ENCODE measurements around the gene IPO5. TPM values are rescaled to one million over a fixed set of nuclear protein-coding genes. Genes with fewer than 3 reads are reported as not detected.

The IPO5 gene
- total RNA-seq, 1 experiment from 2014 or later: 342 TPM

- DNase-seq: no peak
- TF ChIP-seq CTCF (conservative IDR thresholded peaks at IDR 0.05): no peak
- H3K23me2 ChIP-seq (ENCODE audit: insufficient read length, low read depth, low read length, poor library complexity, severe bottlenecking): no peaks in the 10 kb centered on the region
- no peak overlapping the region for H2BK15ac ChIP-seq (ENCODE audit: low read depth, low read length)
- no peaks in the 10 kb centered on the region for H3K4me1 ChIP-seq (ENCODE audit: insufficient read depth, low read length)
- no peaks in the 10 kb centered on the region for H4K20me1 ChIP-seq (ENCODE audit: control insufficient read depth, insufficient read depth, insufficient read length)
- H3K79me2 ChIP-seq (ENCODE audit: insufficient read depth, low read length): no peaks in the 10 kb centered on the region
- H3K27ac ChIP-seq (ENCODE audit: insufficient read length, low read depth, low read length): no peak overlapping the region
- H2AFZ ChIP-seq (ENCODE audit: low read length): no peak overlapping the region
- H3K18ac ChIP-seq (ENCODE audit: insufficient read length, low read depth, low read length): no peak overlapping the region
- H2BK5ac ChIP-seq (ENCODE audit: insufficient read length, low read length): no peak overlapping the region
- no peak overlapping the region for H2BK120ac ChIP-seq (ENCODE audit: low read depth, low read length, poor library complexity, severe bottlenecking)
- no peak overlapping the region for H3K4ac ChIP-seq (ENCODE audit: low read depth, low read length)
- H3K4me2 ChIP-seq (ENCODE audit: insufficient read depth, insufficient read length, low read length): no peak overlapping the region
- no peaks in the 10 kb centered on the region for H3K9me3 ChIP-seq (ENCODE audit: control insufficient read depth, low read depth, low read length)
- H3K56ac ChIP-seq (ENCODE audit: insufficient read length, low read depth, low read length): no peak overlapping the region
- Mint-ChIP-seq H3K4me1 (peaks cover under 1 to 3% of the 10 kb centered on the region in 2 experiments; a peak in 3 of 4 replicates), H3K27ac (no peak overlapping the region), H3K36me3 (ENCODE audit: insufficient read depth in 1 of 3, low read depth in 3 of 3) (peaks cover 55 to 92% (median 86%) of the 10 kb centered on the region in 3 experiments; a peak in 6 of 7 replicates), H3K27me3 (ENCODE audit: low read depth) (no peaks in the 10 kb centered on the region), H3K4me3 (no peak overlapping the region), H3K9me3 (no peaks in the 10 kb centered on the region)
- no peak overlapping the region for H3K9ac ChIP-seq (ENCODE audit: extremely low read depth, insufficient read length, low read length)
- H4K8ac ChIP-seq (replicated peaks; ENCODE audit: insufficient read length, low read depth, low read length): no peak overlapping the region
- H2AK5ac ChIP-seq (ENCODE audit: insufficient read length, low read length): no peak overlapping the region
- no peak overlapping the region for H2BK12ac ChIP-seq (ENCODE audit: insufficient read length, low read depth, low read length)
- H4K91ac ChIP-seq (ENCODE audit: insufficient read length, low read depth, low read length): no peak overlapping the region
- H2BK20ac ChIP-seq (ENCODE audit: low read depth, low read length, poor library complexity, severe bottlenecking): no peak overlapping the region
- no CpG with 5 or more reads among the region's 9 CpGs for WGBS (ENCODE audit: extremely low coverage, insufficient read length, low lambda C conversion rate)
- H4K5ac ChIP-seq (ENCODE audit: insufficient read length, low read depth, low read length): no peak overlapping the region
- no peaks in the 10 kb centered on the region for H3K79me1 ChIP-seq (ENCODE audit: insufficient read depth, low read depth, low read length, poor library complexity, severe bottlenecking)
- H3T11ph ChIP-seq (ENCODE audit: low read length): no peak overlapping the region
- no peak overlapping the region for H3K14ac ChIP-seq (ENCODE audit: insufficient read depth, low read length)
- no peak overlapping the region for H3K23ac ChIP-seq (ENCODE audit: insufficient read length, low read depth, low read length)
- no peaks in the 10 kb centered on the region for H3K27me3 ChIP-seq (ENCODE audit: insufficient read depth, low read length)
These were observed 59.8 kb downstream of the IPO5 start for GRCh38 chr13:98013241-98013640.

All from H9 (cell line).